ENCODE measurements around the gene EMC10.

EMC10 gene

DNA sequence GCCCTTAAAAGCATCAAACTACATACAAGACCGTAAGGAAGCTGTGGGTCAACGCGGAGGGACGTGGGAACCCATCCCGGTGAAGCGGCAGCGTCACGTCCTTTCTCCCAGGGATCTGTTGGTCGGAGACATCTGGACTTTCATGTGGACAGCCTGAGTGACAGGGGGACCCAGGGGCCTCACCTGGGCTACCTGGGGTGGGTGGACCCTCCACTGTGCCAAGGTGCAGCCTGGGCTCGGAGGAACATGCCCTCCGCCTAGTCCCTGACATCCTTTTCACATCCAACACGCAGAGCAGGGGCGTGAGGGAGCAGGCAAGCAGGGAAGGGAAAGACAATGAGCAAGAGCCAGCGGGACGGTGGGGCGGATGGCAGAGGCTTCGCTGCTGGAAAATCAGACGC, 14.1 kb downstream of the EMC10 start:
- DNase-seq (ENCODE audit: low read depth), result no peak
- TF ChIP-seq CTCF (conservative IDR thresholded peaks at IDR 0.05; ENCODE audit: control insufficient read depth, insufficient read depth, low read depth, low read length), result no peak

DNA sequence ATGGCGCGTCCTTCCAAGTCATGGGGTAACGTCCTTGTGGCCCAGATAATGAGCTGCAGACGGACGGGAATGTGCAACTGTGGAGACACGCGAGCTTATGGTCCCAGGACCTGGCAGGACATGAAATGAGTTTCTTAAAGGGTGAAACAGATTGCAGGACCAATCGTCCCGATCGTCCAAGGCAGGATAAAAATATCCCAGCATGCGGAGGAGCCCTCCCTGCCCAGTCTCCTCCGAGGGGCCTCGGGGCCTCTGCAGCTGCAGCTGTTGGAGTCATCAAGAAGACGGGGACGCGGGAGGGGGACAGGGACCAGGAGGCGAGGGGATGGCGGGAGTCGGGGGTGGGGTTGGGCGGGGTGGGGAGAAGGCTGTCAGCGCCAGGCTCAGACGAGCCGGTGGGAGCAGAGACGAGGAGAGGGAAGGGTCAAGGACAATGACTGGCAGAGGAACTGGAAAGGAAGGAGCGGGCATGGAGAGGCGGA, 14.7 kb downstream of the EMC10 start:
- no peak for DNase-seq (ENCODE audit: low read depth)
- H3K4me3 ChIP-seq (ENCODE audit: control insufficient read depth, low read depth, low read length), result no peak overlapping the region
- no peak for TF ChIP-seq CTCF (conservative IDR thresholded peaks at IDR 0.05; ENCODE audit: control insufficient read depth, insufficient read depth, low read depth, low read length)

More for the DNA sequence above, 14.1 kb downstream of the EMC10 start:
- H3K4me3 ChIP-seq (ENCODE audit: control insufficient read depth, low read depth, low read length), result no peak overlapping the region

DNA sequence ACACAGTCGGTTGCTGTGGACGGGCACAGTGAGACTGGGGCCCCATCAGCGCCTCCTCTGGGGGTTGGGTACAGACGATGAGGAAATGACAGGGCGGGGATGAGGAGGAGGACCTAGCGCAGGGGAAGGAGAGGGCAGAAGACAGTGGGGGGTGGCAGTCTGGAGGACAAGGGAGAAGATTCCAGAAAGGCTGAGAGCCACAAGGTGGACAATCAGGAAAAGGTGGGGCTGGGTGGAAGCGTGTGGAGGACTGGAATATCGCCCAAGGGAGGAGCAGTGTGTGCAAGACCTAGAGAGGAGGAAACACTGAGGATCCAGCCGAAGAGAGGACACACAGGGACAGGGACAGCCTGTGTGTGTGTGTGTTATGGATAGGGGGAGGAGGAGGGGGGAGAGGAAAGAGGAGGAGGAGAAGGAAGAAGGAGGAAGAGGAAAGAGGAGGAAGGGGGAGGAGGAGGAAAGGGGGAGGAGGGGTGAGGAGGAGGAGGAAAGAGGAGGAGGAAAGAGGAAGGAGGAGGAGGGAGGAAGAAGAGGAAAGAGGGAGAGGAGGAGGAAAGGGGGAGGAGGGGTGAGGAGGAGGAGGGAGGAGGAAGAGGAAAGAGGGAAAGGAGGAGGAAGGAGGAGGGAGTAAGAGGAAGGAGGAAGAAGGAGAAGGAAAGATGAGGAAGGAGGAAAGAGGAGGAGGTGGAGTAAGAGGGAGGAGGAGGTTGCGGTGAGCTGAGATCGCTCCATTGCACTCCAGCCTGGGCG, 16.2 kb downstream of the EMC10 start:
- H3K4me3 ChIP-seq (ENCODE audit: control insufficient read depth, low read depth, low read length), result no peak overlapping the region
- DNase-seq (ENCODE audit: low read depth), result no peak
- no peak for TF ChIP-seq CTCF (conservative IDR thresholded peaks at IDR 0.05; ENCODE audit: control insufficient read depth, insufficient read depth, low read depth, low read length)

GRCh38 chr19:50493171-50493570, 16.9 kb downstream of the EMC10 start:
- TF ChIP-seq CTCF (conservative IDR thresholded peaks at IDR 0.05; ENCODE audit: control insufficient read depth, insufficient read depth, low read depth, low read length), result no peak
- no peak overlapping the region for H3K4me3 ChIP-seq (ENCODE audit: control insufficient read depth, low read depth, low read length)
- no peak for DNase-seq (ENCODE audit: low read depth)

DNA sequence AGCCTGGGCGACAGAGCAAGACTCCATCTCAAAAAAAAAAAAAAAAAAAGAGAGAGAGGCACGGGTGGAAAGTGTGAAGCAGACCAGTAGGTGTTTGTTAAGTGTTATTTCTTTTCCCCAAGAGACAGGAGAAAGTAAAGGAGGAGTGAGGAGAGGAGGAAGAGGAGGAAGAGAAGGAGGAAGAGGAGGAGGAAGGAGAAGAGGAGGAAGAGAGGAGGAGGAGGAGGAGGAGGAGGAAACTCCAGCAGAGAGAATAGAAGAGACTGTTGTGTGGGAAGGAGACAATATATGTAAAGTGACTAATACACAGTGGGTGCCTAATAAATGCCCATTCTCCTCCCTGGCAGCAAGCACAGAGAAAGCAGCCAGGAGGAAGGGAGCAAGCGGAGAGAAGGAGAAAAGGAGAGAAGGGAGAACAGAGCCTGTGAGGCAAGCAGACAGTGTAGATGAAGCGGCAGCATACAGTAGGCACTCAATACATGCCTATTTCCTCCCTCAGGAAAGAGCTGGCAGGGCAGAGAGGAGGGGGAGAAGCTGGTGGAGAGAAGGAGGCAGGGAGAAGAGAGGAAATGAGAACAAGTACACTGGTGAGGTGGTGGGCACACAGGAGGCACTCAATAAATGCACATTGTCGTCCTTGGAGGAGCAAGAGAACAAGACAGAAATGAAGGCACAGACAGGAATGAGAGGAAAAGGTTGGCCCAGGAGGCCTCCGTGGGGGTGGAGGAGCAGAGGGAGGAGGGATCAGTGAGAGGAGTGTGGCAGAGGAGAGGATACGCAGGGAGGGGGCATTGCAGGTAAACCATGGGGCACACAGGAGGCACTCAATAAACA, 18.1 kb downstream of the EMC10 start:
- H3K4me3 ChIP-seq (ENCODE audit: control insufficient read depth, low read depth, low read length), result no peak overlapping the region
- no peak for DNase-seq (ENCODE audit: low read depth)
- TF ChIP-seq CTCF (conservative IDR thresholded peaks at IDR 0.05; ENCODE audit: control insufficient read depth, insufficient read depth, low read depth, low read length), result no peak

GRCh38 chr19:50495020-50495531, 18.8 kb downstream of the EMC10 start:
- no peak for DNase-seq (ENCODE audit: low read depth)
- TF ChIP-seq CTCF (conservative IDR thresholded peaks at IDR 0.05; ENCODE audit: control insufficient read depth, insufficient read depth, low read depth, low read length), result no peak

More at GRCh38 chr19:50495020-50495531, 18.8 kb downstream of the EMC10 start:
- no peak overlapping the region for H3K4me3 ChIP-seq (ENCODE audit: control insufficient read depth, low read depth, low read length)
